Ishikawa (cell line): ENCODE data around the gene FAM120A.

Experiments used
- CREB1 ChIP-seq: IDR thresholded peaks from 2 replicates; pipeline ENCODE4 v1.6.1; 2012; ENCODE audit warnings: low read depth
- EP300 ChIP-seq: IDR thresholded peaks from 2 replicates; pipeline ENCODE4 v1.6.1; 2012; ENCODE audit warnings: borderline replicate concordance
- FOXM1 ChIP-seq: IDR thresholded peaks from 2 replicates; pipeline ENCODE4 v1.6.1; 2012; ENCODE audit warnings: low read depth, borderline replicate concordance
- NFIC ChIP-seq: IDR thresholded peaks from 2 replicates; pipeline ENCODE4 v1.6.1; 2012
- RAD21 ChIP-seq: IDR thresholded peaks from 2 replicates; pipeline ENCODE4 v1.6.1; 2012; ENCODE audit warnings: low read depth
- TAF1 ChIP-seq: IDR thresholded peaks from 2 replicates; pipeline ENCODE4 v1.6.1; 2012; ENCODE audit warnings: low read depth, mild to moderate bottlenecking
- USF1 ChIP-seq: IDR thresholded peaks from 2 replicates; pipeline ENCODE4 v1.6.1; 2012
- YY1 ChIP-seq: IDR thresholded peaks from 2 replicates; pipeline ENCODE4 v1.6.1; 2012; ENCODE audit warnings: low read depth
- ZBTB7A ChIP-seq: IDR thresholded peaks from 2 replicates; pipeline ENCODE4 v1.6.1; 2012; ENCODE audit warnings: low read depth
- TF ChIP-seq, protein P1 (sequence below): IDR thresholded peaks from 2 replicates; pipeline ENCODE4 v1.6.1; 2012; ENCODE audit warnings: low read depth, mild to moderate bottlenecking
- TF ChIP-seq, protein P2 (sequence below): IDR thresholded peaks from 2 replicates; pipeline ENCODE4 v1.6.1; 2012

GRCh38 chr9:93576258-93577077, 125.0 kb downstream of the FAM120A start, which contains the start of gene PHF2:
- TF ChIP-seq TAF1 (no peak; the same call in 1 of the 2 replicates), CREB1 (no peak), NFIC (no peak), RAD21 (no peak), USF1 (no peak), EP300 (no peak), YY1 (peak; percentile 85), ZBTB7A (no peak; the same call in 1 of the 2 replicates), FOXM1 (no peak)
- TF ChIP-seq, protein P1, sequence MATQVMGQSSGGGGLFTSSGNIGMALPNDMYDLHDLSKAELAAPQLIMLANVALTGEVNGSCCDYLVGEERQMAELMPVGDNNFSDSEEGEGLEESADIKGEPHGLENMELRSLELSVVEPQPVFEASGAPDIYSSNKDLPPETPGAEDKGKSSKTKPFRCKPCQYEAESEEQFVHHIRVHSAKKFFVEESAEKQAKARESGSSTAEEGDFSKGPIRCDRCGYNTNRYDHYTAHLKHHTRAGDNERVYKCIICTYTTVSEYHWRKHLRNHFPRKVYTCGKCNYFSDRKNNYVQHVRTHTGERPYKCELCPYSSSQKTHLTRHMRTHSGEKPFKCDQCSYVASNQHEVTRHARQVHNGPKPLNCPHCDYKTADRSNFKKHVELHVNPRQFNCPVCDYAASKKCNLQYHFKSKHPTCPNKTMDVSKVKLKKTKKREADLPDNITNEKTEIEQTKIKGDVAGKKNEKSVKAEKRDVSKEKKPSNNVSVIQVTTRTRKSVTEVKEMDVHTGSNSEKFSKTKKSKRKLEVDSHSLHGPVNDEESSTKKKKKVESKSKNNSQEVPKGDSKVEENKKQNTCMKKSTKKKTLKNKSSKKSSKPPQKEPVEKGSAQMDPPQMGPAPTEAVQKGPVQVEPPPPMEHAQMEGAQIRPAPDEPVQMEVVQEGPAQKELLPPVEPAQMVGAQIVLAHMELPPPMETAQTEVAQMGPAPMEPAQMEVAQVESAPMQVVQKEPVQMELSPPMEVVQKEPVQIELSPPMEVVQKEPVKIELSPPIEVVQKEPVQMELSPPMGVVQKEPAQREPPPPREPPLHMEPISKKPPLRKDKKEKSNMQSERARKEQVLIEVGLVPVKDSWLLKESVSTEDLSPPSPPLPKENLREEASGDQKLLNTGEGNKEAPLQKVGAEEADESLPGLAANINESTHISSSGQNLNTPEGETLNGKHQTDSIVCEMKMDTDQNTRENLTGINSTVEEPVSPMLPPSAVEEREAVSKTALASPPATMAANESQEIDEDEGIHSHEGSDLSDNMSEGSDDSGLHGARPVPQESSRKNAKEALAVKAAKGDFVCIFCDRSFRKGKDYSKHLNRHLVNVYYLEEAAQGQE, result no peak
- TF ChIP-seq, protein P2, sequence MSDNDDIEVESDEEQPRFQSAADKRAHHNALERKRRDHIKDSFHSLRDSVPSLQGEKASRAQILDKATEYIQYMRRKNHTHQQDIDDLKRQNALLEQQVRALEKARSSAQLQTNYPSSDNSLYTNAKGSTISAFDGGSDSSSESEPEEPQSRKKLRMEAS, result no peak
